ENCODE data around the gene MAD1L1.

GRCh38 chr7:1941464-1942242 is 291.1 kb downstream of the MAD1L1 start:
- TF ChIP-seq, protein P1, sequence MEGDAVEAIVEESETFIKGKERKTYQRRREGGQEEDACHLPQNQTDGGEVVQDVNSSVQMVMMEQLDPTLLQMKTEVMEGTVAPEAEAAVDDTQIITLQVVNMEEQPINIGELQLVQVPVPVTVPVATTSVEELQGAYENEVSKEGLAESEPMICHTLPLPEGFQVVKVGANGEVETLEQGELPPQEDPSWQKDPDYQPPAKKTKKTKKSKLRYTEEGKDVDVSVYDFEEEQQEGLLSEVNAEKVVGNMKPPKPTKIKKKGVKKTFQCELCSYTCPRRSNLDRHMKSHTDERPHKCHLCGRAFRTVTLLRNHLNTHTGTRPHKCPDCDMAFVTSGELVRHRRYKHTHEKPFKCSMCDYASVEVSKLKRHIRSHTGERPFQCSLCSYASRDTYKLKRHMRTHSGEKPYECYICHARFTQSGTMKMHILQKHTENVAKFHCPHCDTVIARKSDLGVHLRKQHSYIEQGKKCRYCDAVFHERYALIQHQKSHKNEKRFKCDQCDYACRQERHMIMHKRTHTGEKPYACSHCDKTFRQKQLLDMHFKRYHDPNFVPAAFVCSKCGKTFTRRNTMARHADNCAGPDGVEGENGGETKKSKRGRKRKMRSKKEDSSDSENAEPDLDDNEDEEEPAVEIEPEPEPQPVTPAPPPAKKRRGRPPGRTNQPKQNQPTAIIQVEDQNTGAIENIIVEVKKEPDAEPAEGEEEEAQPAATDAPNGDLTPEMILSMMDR (IDR thresholded peaks at IDR 0.05; ENCODE audit: low read depth, low read length, poor library complexity, severe bottlenecking): no peak
- TF ChIP-seq EZH2phosphoT487 (IDR thresholded peaks at IDR 0.05; ENCODE audit: borderline replicate concordance, low read length): no peak
